ENCODE measurements around the gene SDSL.

The SDSL gene

GRCh38 chr12:113463746-113464451 lies 41.7 kb downstream of the SDSL start:
- no peak overlapping the region for H4K12ac ChIP-seq (ENCODE audit: low read depth, low read length)
- no peak overlapping the region for H4K8ac ChIP-seq (ENCODE audit: low read depth, low read length)
- peaks cover 68% of the 10 kb centered on the region for H3K27me3 ChIP-seq (ENCODE audit: insufficient read depth, low read length)
- no peak overlapping the region for H3K4ac ChIP-seq (ENCODE audit: low read depth, low read length)
- H3K4me1 ChIP-seq (ENCODE audit: control insufficient read depth in 1 of 2, insufficient read depth in 2 of 2, low read length in 2 of 2): peaks cover 2 to 4% of the 10 kb centered on the region in 2 experiments
- no peak for DNase-seq
- no peaks in the 10 kb centered on the region for H3K36me3 ChIP-seq (ENCODE audit: control insufficient read depth in 1 of 2, insufficient read depth in 2 of 2, low read length in 2 of 2)
- no peak overlapping the region for H3K9ac ChIP-seq (ENCODE audit: low read length)
- no peak overlapping the region for H3K27ac ChIP-seq (ENCODE audit: low read depth, low read length)
- WGBS (ENCODE audit: extremely low coverage, insufficient coverage, insufficient read length): no CpG with 5 or more reads among the region's 57 CpGs
- H3K79me1 ChIP-seq (ENCODE audit: low read length): no peaks in the 10 kb centered on the region
- H3K4me2 ChIP-seq (ENCODE audit: low read length): peak overlapping the region; percentile 31
- peaks cover 9% of the 10 kb centered on the region for H3K9me3 ChIP-seq (ENCODE audit: insufficient read depth, low read depth, low read length)
- no peak overlapping the region for H2BK120ac ChIP-seq (ENCODE audit: insufficient read depth, low read length, poor library complexity)
- H3K18ac ChIP-seq (ENCODE audit: low read length): no peak overlapping the region
- H3K14ac ChIP-seq (ENCODE audit: low read length): no peak overlapping the region
- H2AK5ac ChIP-seq (ENCODE audit: low read length): no peak overlapping the region
- no peak overlapping the region for H3K4me3 ChIP-seq (ENCODE audit: low read depth, low read length)
- H3K79me2 ChIP-seq (ENCODE audit: control insufficient read depth, insufficient read depth, low read length, poor library complexity): no peaks in the 10 kb centered on the region
- no peak overlapping the region for H2BK5ac ChIP-seq (ENCODE audit: low read depth, low read length, poor library complexity)
- no peak overlapping the region for H2AFZ ChIP-seq (ENCODE audit: insufficient read depth, low read length, poor library complexity)
- H2BK12ac ChIP-seq (ENCODE audit: low read length): no peak overlapping the region
- no peak overlapping the region for H4K91ac ChIP-seq (ENCODE audit: low read depth, low read length)
- H3K23ac ChIP-seq (ENCODE audit: low read length): no peak overlapping the region

- Histone ChIP-seq H3K14ac (ENCODE audit: low read length) (no peak overlapping the region), H3K9ac (ENCODE audit: low read length) (no peak overlapping the region), H3K4me3 (ENCODE audit: low read depth, low read length) (no peak overlapping the region), H3K4ac (ENCODE audit: low read depth, low read length) (no peak overlapping the region), H2BK12ac (ENCODE audit: low read length) (no peak overlapping the region), H3K18ac (ENCODE audit: low read length) (no peak overlapping the region), H4K8ac (ENCODE audit: low read depth, low read length) (no peak overlapping the region), H3K79me1 (ENCODE audit: low read length) (no peaks in the 10 kb centered on the region), H3K9me3 (ENCODE audit: insufficient read depth, low read depth, low read length) (peaks cover 12% of the 10 kb centered on the region), H3K4me2 (ENCODE audit: low read length) (no peak overlapping the region), H3K79me2 (ENCODE audit: control insufficient read depth, insufficient read depth, low read length, poor library complexity) (no peaks in the 10 kb centered on the region), H2AFZ (ENCODE audit: insufficient read depth, low read length, poor library complexity) (no peak overlapping the region), H3K4me1 (ENCODE audit: control insufficient read depth in 1 of 2, insufficient read depth in 2 of 2, low read length in 2 of 2) (peaks cover 2 to 4% of the 10 kb centered on the region in 2 experiments), H4K12ac (ENCODE audit: low read depth, low read length) (no peak overlapping the region), H2AK5ac (ENCODE audit: low read length) (no peak overlapping the region), H3K27ac (ENCODE audit: low read depth, low read length) (no peak overlapping the region), H3K27me3 (ENCODE audit: insufficient read depth, low read length) (peaks cover 71% of the 10 kb centered on the region), H2BK120ac (ENCODE audit: insufficient read depth, low read length, poor library complexity) (no peak overlapping the region), H3K36me3 (ENCODE audit: control insufficient read depth in 1 of 2, insufficient read depth in 2 of 2, low read length in 2 of 2) (no peaks in the 10 kb centered on the region), H4K91ac (ENCODE audit: low read depth, low read length) (no peak overlapping the region), H3K23ac (ENCODE audit: low read length) (no peak overlapping the region), H2BK5ac (ENCODE audit: low read depth, low read length, poor library complexity) (no peak overlapping the region)
- DNase-seq: no peak
- no CpG with 5 or more reads among the region's 16 CpGs for WGBS (ENCODE audit: extremely low coverage, insufficient coverage, insufficient read length)
Observed at GRCh38 chr12:113464452-113464775, 42.2 kb downstream of the SDSL start.

- H3K4ac ChIP-seq (ENCODE audit: low read depth, low read length): no peak overlapping the region
- H3K36me3 ChIP-seq (ENCODE audit: control insufficient read depth in 1 of 2, insufficient read depth in 2 of 2, low read length in 2 of 2): no peaks in the 10 kb centered on the region
- no peak overlapping the region for H3K4me2 ChIP-seq (ENCODE audit: low read length)
- H3K9ac ChIP-seq (ENCODE audit: low read length): no peak overlapping the region
- H2BK120ac ChIP-seq (ENCODE audit: insufficient read depth, low read length, poor library complexity): no peak overlapping the region
- H2BK12ac ChIP-seq (ENCODE audit: low read length): no peak overlapping the region
- no peak overlapping the region for H4K12ac ChIP-seq (ENCODE audit: low read depth, low read length)
- H3K4me1 ChIP-seq (ENCODE audit: control insufficient read depth in 1 of 2, insufficient read depth in 2 of 2, low read length in 2 of 2): peaks cover 2 to 4% of the 10 kb centered on the region in 2 experiments
- H3K79me2 ChIP-seq (ENCODE audit: control insufficient read depth, insufficient read depth, low read length, poor library complexity): no peaks in the 10 kb centered on the region
- H4K91ac ChIP-seq (ENCODE audit: low read depth, low read length): no peak overlapping the region
- H3K9me3 ChIP-seq (ENCODE audit: insufficient read depth, low read depth, low read length): peaks cover 12% of the 10 kb centered on the region
- no peak overlapping the region for H2AK5ac ChIP-seq (ENCODE audit: low read length)
- no peak overlapping the region for H3K27ac ChIP-seq (ENCODE audit: low read depth, low read length)
- DNase-seq: no peak
- WGBS (ENCODE audit: extremely low coverage, insufficient coverage, insufficient read length): no CpG with 5 or more reads among the region's 64 CpGs
- H3K23ac ChIP-seq (ENCODE audit: low read length): no peak overlapping the region
- no peak overlapping the region for H3K14ac ChIP-seq (ENCODE audit: low read length)
- no peaks in the 10 kb centered on the region for H3K79me1 ChIP-seq (ENCODE audit: low read length)
- peaks cover 78% of the 10 kb centered on the region for H3K27me3 ChIP-seq (ENCODE audit: insufficient read depth, low read length)
- no peak overlapping the region for H4K8ac ChIP-seq (ENCODE audit: low read depth, low read length)
- H3K4me3 ChIP-seq (ENCODE audit: low read depth, low read length): no peak overlapping the region
- H3K18ac ChIP-seq (ENCODE audit: low read length): no peak overlapping the region
- H2BK5ac ChIP-seq (ENCODE audit: low read depth, low read length, poor library complexity): no peak overlapping the region
- H2AFZ ChIP-seq (ENCODE audit: insufficient read depth, low read length, poor library complexity): no peak overlapping the region
Observed at GRCh38 chr12:113464852-113465719, 42.9 kb downstream of the SDSL start.

- H3K18ac ChIP-seq (ENCODE audit: low read length): no peak overlapping the region
- no peak overlapping the region for H2BK120ac ChIP-seq (ENCODE audit: insufficient read depth, low read length, poor library complexity)
- H4K8ac ChIP-seq (ENCODE audit: low read depth, low read length): no peak overlapping the region
- no peak overlapping the region for H4K12ac ChIP-seq (ENCODE audit: low read depth, low read length)
- no peak overlapping the region for H3K14ac ChIP-seq (ENCODE audit: low read length)
- peaks cover 13% of the 10 kb centered on the region for H3K9me3 ChIP-seq (ENCODE audit: insufficient read depth, low read depth, low read length)
- no peak overlapping the region for H3K4me3 ChIP-seq (ENCODE audit: low read depth, low read length)
- H2BK5ac ChIP-seq (ENCODE audit: low read depth, low read length, poor library complexity): no peak overlapping the region
- H3K4ac ChIP-seq (ENCODE audit: low read depth, low read length): no peak overlapping the region
- no peak overlapping the region for H2BK12ac ChIP-seq (ENCODE audit: low read length)
- no peak overlapping the region for H3K27ac ChIP-seq (ENCODE audit: low read depth, low read length)
- H3K4me2 ChIP-seq (ENCODE audit: low read length): no peak overlapping the region
- no peak for DNase-seq
- H2AK5ac ChIP-seq (ENCODE audit: low read length): no peak overlapping the region
- H3K79me1 ChIP-seq (ENCODE audit: low read length): no peaks in the 10 kb centered on the region
- H2AFZ ChIP-seq (ENCODE audit: insufficient read depth, low read length, poor library complexity): no peak overlapping the region
- peaks cover 86% of the 10 kb centered on the region for H3K27me3 ChIP-seq (ENCODE audit: insufficient read depth, low read length)
- H4K91ac ChIP-seq (ENCODE audit: low read depth, low read length): no peak overlapping the region
- H3K36me3 ChIP-seq (ENCODE audit: control insufficient read depth in 1 of 2, insufficient read depth in 2 of 2, low read length in 2 of 2): no peaks in the 10 kb centered on the region
- no peaks in the 10 kb centered on the region for H3K79me2 ChIP-seq (ENCODE audit: control insufficient read depth, insufficient read depth, low read length, poor library complexity)
- no peak overlapping the region for H3K23ac ChIP-seq (ENCODE audit: low read length)
- WGBS (ENCODE audit: extremely low coverage, insufficient coverage, insufficient read length): no CpG with 5 or more reads among the region's 13 CpGs
- no peak overlapping the region for H3K9ac ChIP-seq (ENCODE audit: low read length)
- H3K4me1 ChIP-seq (ENCODE audit: control insufficient read depth in 1 of 2, insufficient read depth in 2 of 2, low read length in 2 of 2): peaks cover 2 to 4% of the 10 kb centered on the region in 2 experiments
Observed at GRCh38 chr12:113465808-113466453, 43.8 kb downstream of the SDSL start.

Data from trophoblast cell (in vitro differentiated cells and primary cell).